Measurements from ENCODE around the gene CAMK1D. TPM values are rescaled to one million over a fixed set of nuclear protein-coding genes. Genes with fewer than 3 reads are reported as not detected.

CAMK1D gene
- total and polyA plus RNA-seq, 2 experiments from 2014 or later: 3.5 to 6.0 TPM

DNA sequence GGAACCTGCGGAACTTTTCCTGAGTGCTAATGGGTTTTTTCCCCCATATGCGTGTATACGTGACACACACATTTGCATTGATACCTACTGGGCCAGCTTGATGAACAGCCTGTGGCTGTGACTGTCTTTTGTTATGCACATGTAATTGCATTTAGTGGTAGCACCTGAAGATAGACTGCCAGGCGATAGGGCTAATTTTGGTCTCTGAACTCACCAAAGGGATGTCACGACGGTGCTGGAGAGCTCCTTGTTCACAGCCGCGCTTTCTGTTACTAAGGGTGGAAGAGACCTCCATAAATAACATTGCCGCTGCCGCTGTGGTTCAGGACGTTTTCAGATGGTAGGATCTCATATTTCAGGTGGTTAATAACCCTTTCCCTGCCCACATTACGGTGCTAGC lies 133.2 kb downstream of the CAMK1D start:
- no peaks in the 10 kb centered on the region for H3K79me2 ChIP-seq
- no peaks in the 10 kb centered on the region for H3K9me2 ChIP-seq (replicated peaks; ENCODE audit: insufficient read depth)
- no peaks in the 10 kb centered on the region for H3K9me3 ChIP-seq (ENCODE audit: low read depth)
- no peaks in the 10 kb centered on the region for H3K27me3 ChIP-seq
- no peak overlapping the region for H2AFZ ChIP-seq
- no peaks in the 10 kb centered on the region for H4K20me1 ChIP-seq (ENCODE audit: insufficient read depth, poor library complexity, severe bottlenecking)
- no peak overlapping the region for H3K4me3 ChIP-seq
- H3K4me2 ChIP-seq: no peak overlapping the region
- H3K36me3 ChIP-seq (replicated peaks; ENCODE audit: insufficient read depth, low read depth): no peaks in the 10 kb centered on the region
- H3K27ac ChIP-seq: no peak overlapping the region
- WGBS (ENCODE audit: low lambda C conversion rate, missing lambda C conversion rate): 44% methylated on average over 12 of the region's 12 CpGs
- no peaks in the 10 kb centered on the region for H3K4me1 ChIP-seq (ENCODE audit: insufficient read depth)
- no peak for TF ChIP-seq EZH2phosphoT487 (IDR thresholded peaks at IDR 0.05; ENCODE audit: low read depth, severe bottlenecking, unreplicated experiment)
- TF ChIP-seq EZH2 (IDR thresholded peaks at IDR 0.05; ENCODE audit: borderline replicate concordance): no peak
- TF ChIP-seq, protein P1, sequence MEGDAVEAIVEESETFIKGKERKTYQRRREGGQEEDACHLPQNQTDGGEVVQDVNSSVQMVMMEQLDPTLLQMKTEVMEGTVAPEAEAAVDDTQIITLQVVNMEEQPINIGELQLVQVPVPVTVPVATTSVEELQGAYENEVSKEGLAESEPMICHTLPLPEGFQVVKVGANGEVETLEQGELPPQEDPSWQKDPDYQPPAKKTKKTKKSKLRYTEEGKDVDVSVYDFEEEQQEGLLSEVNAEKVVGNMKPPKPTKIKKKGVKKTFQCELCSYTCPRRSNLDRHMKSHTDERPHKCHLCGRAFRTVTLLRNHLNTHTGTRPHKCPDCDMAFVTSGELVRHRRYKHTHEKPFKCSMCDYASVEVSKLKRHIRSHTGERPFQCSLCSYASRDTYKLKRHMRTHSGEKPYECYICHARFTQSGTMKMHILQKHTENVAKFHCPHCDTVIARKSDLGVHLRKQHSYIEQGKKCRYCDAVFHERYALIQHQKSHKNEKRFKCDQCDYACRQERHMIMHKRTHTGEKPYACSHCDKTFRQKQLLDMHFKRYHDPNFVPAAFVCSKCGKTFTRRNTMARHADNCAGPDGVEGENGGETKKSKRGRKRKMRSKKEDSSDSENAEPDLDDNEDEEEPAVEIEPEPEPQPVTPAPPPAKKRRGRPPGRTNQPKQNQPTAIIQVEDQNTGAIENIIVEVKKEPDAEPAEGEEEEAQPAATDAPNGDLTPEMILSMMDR (IDR thresholded peaks at IDR 0.05; ENCODE audit: poor library complexity): no peak
- DNase-seq (ENCODE audit: low spot score): no peak

DNA sequence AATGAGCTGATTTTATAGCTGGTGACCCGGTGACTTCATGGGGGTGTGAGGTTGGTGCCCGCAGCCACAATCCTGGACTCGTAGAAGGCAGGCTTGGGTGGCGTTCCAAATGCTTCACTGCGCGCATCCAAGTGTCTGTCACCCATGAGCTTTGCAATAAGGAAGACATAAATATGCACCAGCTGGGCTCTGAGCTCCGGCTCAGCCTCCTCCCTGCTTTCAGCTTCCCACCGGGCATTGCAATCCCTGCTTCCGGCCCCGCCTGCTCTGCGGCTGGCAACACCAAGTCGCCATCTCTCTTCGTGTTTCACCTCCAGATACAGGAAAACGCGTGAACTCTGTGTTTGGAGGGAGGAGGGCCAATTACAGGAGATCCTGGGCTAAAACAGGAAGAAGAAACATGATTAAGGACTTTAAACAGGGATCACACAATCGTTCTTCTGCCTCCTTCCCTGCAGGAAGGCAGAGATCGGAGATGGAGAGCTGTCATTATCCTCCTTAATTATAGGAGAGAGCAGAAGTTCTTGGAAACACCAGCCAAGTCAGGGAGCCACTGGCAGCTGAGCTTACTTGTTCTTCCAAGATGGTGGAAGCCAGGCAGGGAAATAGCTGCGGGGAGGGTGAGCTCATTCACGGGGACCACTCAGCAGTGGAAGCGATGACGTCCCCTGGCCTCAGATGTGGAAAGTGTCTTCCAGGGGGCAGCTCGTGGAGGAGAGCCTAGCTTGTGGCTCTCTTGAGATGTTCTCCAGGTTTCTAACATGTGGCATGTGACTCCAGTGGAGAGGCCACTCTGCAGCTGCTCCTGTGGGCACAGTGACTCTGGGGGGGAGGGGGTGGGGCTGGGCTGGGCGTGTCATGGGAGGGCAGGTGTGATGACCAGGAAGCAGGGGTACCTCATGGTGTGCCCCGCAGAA lies 134.9 kb downstream of the CAMK1D start:
- WGBS (ENCODE audit: low lambda C conversion rate, missing lambda C conversion rate): 84% methylated on average over 23 of the region's 24 CpGs
- DNase-seq (ENCODE audit: low spot score): no peak
- H3K36me3 ChIP-seq (replicated peaks; ENCODE audit: insufficient read depth, low read depth): no peaks in the 10 kb centered on the region
- H3K9me3 ChIP-seq (ENCODE audit: low read depth): no peaks in the 10 kb centered on the region
- no peaks in the 10 kb centered on the region for H3K79me2 ChIP-seq
- no peaks in the 10 kb centered on the region for H3K9me2 ChIP-seq (replicated peaks; ENCODE audit: insufficient read depth)
- TF ChIP-seq EZH2 (IDR thresholded peaks at IDR 0.05; ENCODE audit: borderline replicate concordance): no peak
- TF ChIP-seq, protein P1 (IDR thresholded peaks at IDR 0.05; ENCODE audit: poor library complexity): no peak
- no peak for TF ChIP-seq EZH2phosphoT487 (IDR thresholded peaks at IDR 0.05; ENCODE audit: low read depth, severe bottlenecking, unreplicated experiment)
- no peaks in the 10 kb centered on the region for H3K27me3 ChIP-seq
- H3K4me2 ChIP-seq: no peak overlapping the region
- no peak overlapping the region for H2AFZ ChIP-seq
- no peak overlapping the region for H3K4me3 ChIP-seq
- no peak overlapping the region for H3K27ac ChIP-seq
- H4K20me1 ChIP-seq (ENCODE audit: insufficient read depth, poor library complexity, severe bottlenecking): no peaks in the 10 kb centered on the region
- no peaks in the 10 kb centered on the region for H3K4me1 ChIP-seq (ENCODE audit: insufficient read depth)

DNA sequence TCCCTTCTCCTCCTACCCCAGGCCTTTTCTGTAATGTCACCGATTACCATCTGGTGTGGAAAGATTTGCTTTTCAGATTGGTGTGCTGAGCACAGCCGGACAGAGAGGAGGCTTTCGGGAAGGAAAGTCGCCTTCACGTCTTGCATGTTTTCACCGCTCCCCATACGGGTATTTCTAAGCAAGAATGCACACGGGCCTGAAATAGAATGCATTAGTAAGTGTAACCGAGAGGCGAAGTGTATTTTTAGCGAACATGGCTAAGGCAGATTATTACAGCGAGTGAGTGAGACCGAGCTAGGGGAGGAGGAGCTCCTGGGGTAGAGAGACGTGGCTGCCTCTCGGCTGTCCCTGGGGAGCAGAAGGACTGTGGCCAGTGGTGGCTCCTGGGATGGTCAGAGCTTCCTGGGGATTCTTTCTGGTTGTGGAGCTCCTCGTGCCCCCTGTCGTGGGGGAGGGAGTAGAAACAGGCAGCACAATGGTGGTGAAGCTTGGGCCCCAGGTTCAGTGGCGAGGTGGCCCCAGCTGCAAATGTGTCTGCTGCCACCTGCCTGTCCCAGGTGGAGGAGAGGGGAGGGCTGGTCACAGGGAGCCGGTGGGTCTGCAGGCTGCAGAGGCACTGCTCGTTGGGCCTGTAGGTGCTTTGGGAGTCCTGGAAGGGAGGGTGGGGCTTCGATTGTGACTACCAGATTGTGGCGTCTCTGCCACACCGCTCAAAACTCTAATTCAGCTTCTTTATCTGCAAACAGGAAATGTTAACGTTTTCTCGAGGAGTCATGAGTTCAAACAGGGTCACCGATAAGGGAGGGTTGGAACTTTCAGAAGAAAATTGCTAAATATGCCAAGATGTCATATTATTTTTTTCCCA lies 135.8 kb downstream of the CAMK1D start:
- peaks cover 7% of the 10 kb centered on the region for H3K4me1 ChIP-seq (ENCODE audit: insufficient read depth)
- TF ChIP-seq, protein P1 (IDR thresholded peaks at IDR 0.05; ENCODE audit: poor library complexity): no peak
- no peak for TF ChIP-seq EZH2phosphoT487 (IDR thresholded peaks at IDR 0.05; ENCODE audit: low read depth, severe bottlenecking, unreplicated experiment)
- TF ChIP-seq EZH2 (IDR thresholded peaks at IDR 0.05; ENCODE audit: borderline replicate concordance): no peak
- no peak for DNase-seq (ENCODE audit: low spot score)
- no peak overlapping the region for H2AFZ ChIP-seq
- H3K36me3 ChIP-seq (replicated peaks; ENCODE audit: insufficient read depth, low read depth): no peaks in the 10 kb centered on the region
- no peaks in the 10 kb centered on the region for H3K79me2 ChIP-seq
- no peaks in the 10 kb centered on the region for H3K27me3 ChIP-seq
- no peaks in the 10 kb centered on the region for H3K9me2 ChIP-seq (replicated peaks; ENCODE audit: insufficient read depth)
- no peaks in the 10 kb centered on the region for H3K9me3 ChIP-seq (ENCODE audit: low read depth)
- H4K20me1 ChIP-seq (ENCODE audit: insufficient read depth, poor library complexity, severe bottlenecking): no peaks in the 10 kb centered on the region
- H3K4me2 ChIP-seq: no peak overlapping the region
- H3K27ac ChIP-seq: no peak overlapping the region
- 75% methylated on average over 26 of the region's 26 CpGs for WGBS (ENCODE audit: low lambda C conversion rate, missing lambda C conversion rate)
- H3K4me3 ChIP-seq: no peak overlapping the region

Data from hepatocyte (in vitro differentiated cells).